HepG2 (cell line): ENCODE results near the gene IL17F. TPM values are rescaled to one million over a fixed set of nuclear protein-coding genes. Genes with fewer than 3 reads are reported as not detected.

Experiments
- ATAC-seq: fragments of 200-7000 bp; cut with Tn5 transposase; 3 replicates; pipeline ENCODE4 v1.9.1; 2020; ENCODE audit warnings: mild to moderate bottlenecking, moderate library complexity
- BruUV-seq: library from RNA; stranded (reverse); fragments of 400-500 nt; replicated peaks from 2 replicates; lab custom pipeline; 2021; lab: Mats Ljungman, UMichigan
- CTCF ChIA-PET: fragments of 300-600 bp; formaldehyde crosslinking; extraction: SDS; loops from one replicate; lab custom pipeline; 2021; ENCODE audit warnings: low total read pairs, inconsistent platforms, low intra/inter-chr PET ratio; lab: Yijun Ruan, JAX
- POLR2A ChIA-PET: fragments of 350-600 bp; sonication (Branson Sonifier 250); formaldehyde crosslinking; loops from one replicate; lab custom pipeline; 2020; ENCODE audit warnings: antibody characterized with exemption, inconsistent platforms; lab: Yijun Ruan, JAX
- DNase-seq: peaks from one replicate; pipeline ENCODE4 v3.0.0-alpha.2; 2015; ENCODE audit warnings: low spot score
- FAIRE-seq: peaks from 3 replicates; lab custom pipeline; 2011; peaks lifted over from hg19 to GRCh38; lab: Jason Lieb, UNC
- H2AFZ ChIP-seq: one replicate; pipeline ENCODE4 v1.6.1; 2011; ENCODE audit warnings: low read length, inconsistent platforms
- H3K27ac ChIP-seq: fragments of 300-600 bp; 3 replicates; pipeline ENCODE4 v1.8.0; 2011; ENCODE audit warnings: mixed run types, mild to moderate bottlenecking, mixed read lengths, low read length, inconsistent platforms; ENCODE audit not compliant: insufficient read depth; ENCODE audit errors: extremely low read length
- H3K27me3 ChIP-seq, 2 experiments: fragments of 200-600 bp in 1 of 2; 2 replicates in 1 of 2; 3 replicates in 1 of 2; pipeline versions ENCODE4 v1.6.0 to v1.8.0; 2011; ENCODE audit warnings: low read length in 2 of 2, mild to moderate bottlenecking in 2 of 2, moderate library complexity in 2 of 2, inconsistent platforms in 1 of 2; ENCODE audit not compliant: insufficient read depth in 2 of 2, control insufficient read depth in 1 of 2
- H3K36me3 ChIP-seq, 2 experiments: fragments of 200-600 bp in 1 of 2; replicated peaks in 1 of 2; 2 replicates in 1 of 2; 3 replicates in 1 of 2; pipeline versions ENCODE4 v1.5.1 to v1.8.0; 2011; ENCODE audit warnings: low read length in 2 of 2, inconsistent platforms in 1 of 2; ENCODE audit not compliant: insufficient read depth in 2 of 2, control insufficient read depth in 1 of 2
- H3K4me1 ChIP-seq: 2 replicates; pipeline ENCODE4 v1.5.1; 2012; ENCODE audit warnings: low read length, inconsistent platforms; ENCODE audit not compliant: insufficient read depth
- H3K4me2 ChIP-seq: 2 replicates; pipeline ENCODE4 v1.6.0; 2011; ENCODE audit warnings: low read depth, low read length, inconsistent platforms
- H3K4me3 ChIP-seq, 3 experiments: fragments of 200-600 bp in 1 of 3; sonication (generic), shearing (Covaris generic) in 1 of 3; replicated peaks in 1 of 3; 2 replicates each; pipeline ENCODE4 v1.5.1; 2011 to 2016; ENCODE audit warnings: low read length in 3 of 3, inconsistent platforms in 2 of 3, low read depth in 2 of 3, mild to moderate bottlenecking in 2 of 3, control low read depth in 1 of 3, mixed read lengths in 1 of 3; ENCODE audit not compliant: insufficient read depth in 1 of 3
- H3K79me2 ChIP-seq: one replicate; pipeline ENCODE4 v1.6.1; 2011; ENCODE audit warnings: low read length, inconsistent platforms; ENCODE audit not compliant: insufficient read depth
- H3K9ac ChIP-seq: 2 replicates; pipeline ENCODE4 v1.6.0; 2011; ENCODE audit warnings: mild to moderate bottlenecking, low read depth, low read length, inconsistent platforms; ENCODE audit not compliant: insufficient read depth
- H3K9me3 ChIP-seq: 2 replicates; pipeline ENCODE4 v1.5.1; 2012; ENCODE audit warnings: mild to moderate bottlenecking, low read length
- H4K20me1 ChIP-seq: 2 replicates; pipeline ENCODE4 v1.6.0; 2011; ENCODE audit warnings: inconsistent platforms, mild to moderate bottlenecking, low read length, moderate library complexity; ENCODE audit not compliant: insufficient read depth
- CBFB ChIP-seq: sonication (generic); formaldehyde crosslinking; IDR thresholded peaks from 2 replicates; pipeline ENCODE4 v1.4.0; 2020; ENCODE audit warnings: missing genetic modification reagents
- CBX1 ChIP-seq: IDR thresholded peaks from one replicate; pipeline ENCODE4 v1.6.1; 2016; ENCODE audit warnings: antibody characterized with exemption, low read depth
- FOXA1 ChIP-seq, 2 experiments: fragments of 450-650 bp in 1 of 2; sonication (generic) in 1 of 2; formaldehyde crosslinking in 1 of 2; IDR thresholded peaks; 2 replicates each; pipeline versions ENCODE4 v1.4.0 to v1.6.1; 2016 to 2020; ENCODE audit warnings: missing genetic modification reagents in 1 of 2
- GFI1 ChIP-seq: sonication (generic); formaldehyde crosslinking; IDR thresholded peaks from 2 replicates; pipeline ENCODE4 v1.5.0; 2020; ENCODE audit warnings: missing genetic modification reagents, mild to moderate bottlenecking, borderline replicate concordance
- HMG20B ChIP-seq: conservative IDR thresholded peaks from 2 replicates; pipeline ENCODE4 v1.6.1; 2016; ENCODE audit warnings: missing genetic modification reagents, missing compliant biosample characterization
- ISL2 ChIP-seq: sonication (generic); formaldehyde crosslinking; IDR thresholded peaks from 2 replicates; pipeline ENCODE4 v1.5.0; 2020; ENCODE audit warnings: missing genetic modification reagents
- KDM3A ChIP-seq: IDR thresholded peaks from 2 replicates; pipeline ENCODE4 v1.6.1; 2018; ENCODE audit warnings: low read depth, missing compliant biosample characterization
- MED1 ChIP-seq: sonication (generic); formaldehyde crosslinking; IDR thresholded peaks from 2 replicates; pipeline ENCODE4 v1.4.0; 2020; ENCODE audit warnings: missing genetic modification reagents
- SMC3 ChIP-seq: IDR thresholded peaks from 2 replicates; pipeline ENCODE4 v1.6.1; 2011; ENCODE audit warnings: low read length, improper control_type of control experiment
- TMF1 ChIP-seq: sonication (generic); formaldehyde crosslinking; IDR thresholded peaks from 2 replicates; pipeline ENCODE4 v1.8.1; 2022; ENCODE audit warnings: low read depth, missing genetic modification reagents
- U2AF1 ChIP-seq: fragments of 200-400 bp; formaldehyde crosslinking; optimal IDR thresholded peaks from 2 replicates; pipeline ENCODE3; 2017; ENCODE audit warnings: mild to moderate bottlenecking, low read depth, low read length
- ZC3H4 ChIP-seq: sonication (generic); formaldehyde crosslinking; IDR thresholded peaks from 2 replicates; pipeline ENCODE4 v1.4.0; 2020; ENCODE audit warnings: missing genetic modification reagents, borderline replicate concordance
- ZFP1 ChIP-seq: IDR thresholded peaks from 2 replicates; pipeline ENCODE4 v1.6.1; 2016
- ZNF30 ChIP-seq: sonication (generic); formaldehyde crosslinking; IDR thresholded peaks from 2 replicates; pipeline ENCODE4 v1.5.0; 2020; ENCODE audit warnings: mild to moderate bottlenecking, missing genetic modification reagents
- ZNF709 ChIP-seq: sonication (generic); formaldehyde crosslinking; IDR thresholded peaks from 2 replicates; pipeline ENCODE4 v1.5.0; 2020; ENCODE audit warnings: mild to moderate bottlenecking, missing genetic modification reagents
- ZNF713 ChIP-seq: sonication (generic); formaldehyde crosslinking; IDR thresholded peaks from 2 replicates; pipeline ENCODE4 v1.4.0; 2020; ENCODE audit warnings: mild to moderate bottlenecking, missing genetic modification reagents
- ZNF773 ChIP-seq: sonication (generic); formaldehyde crosslinking; IDR thresholded peaks from 2 replicates; pipeline ENCODE4 v1.4.0; 2020; ENCODE audit warnings: missing genetic modification reagents, borderline replicate concordance
- WGBS: methylation state at CpG from one replicate; pipeline ENCODE4 v1.1.6; 2017; ENCODE audit warnings: low lambda C conversion rate; 5-methylcytosine and 5-hydroxymethylcytosine counted together
- in situ Hi-C: cut with HindIII; loops from 2 replicates; pipeline ENCODE4 v1.10.0; 2017; ENCODE audit warnings: low pct_unique_long_range_greater_than_20kb; ENCODE audit not compliant: extremely low pct_ligation_motif_present
- intact Hi-C: fragments of 100-400 bp; cut with micrococcal nuclease; formaldehyde crosslinking; loops from one replicate; pipeline ENCODE4 v1.10.0; 2022; ENCODE audit not compliant: unreplicated experiment
- polyA plus RNA-seq, 8 experiments: library from polyadenylated mRNA; depleted of rRNA in 3 of 8; stranded (reverse) in 7 of 8; unstranded in 1 of 8; fragments of >200 nt; fragmentation: Illumina TruSeq in 4 of 8; extraction: Trizol in 4 of 8; gene quantifications; 2 replicates each; pipeline versions ENCODE4 v1.2.1 to v1.2.3, GENCODE V29; 2011 to 2016; ENCODE audit warnings: low read depth in 4 of 8, missing spikeins in 1 of 8, mixed read lengths in 1 of 8; ENCODE audit not compliant: insufficient read depth in 1 of 8
- total RNA-seq, 5 experiments: library from RNA; depleted of rRNA; stranded (reverse); fragments of >200 nt; fragmentation: Illumina TruSeq; extraction: Trizol; gene quantifications; 2 replicates each; pipeline ENCODE4 v1.2.3, GENCODE V29; 2016; ENCODE audit warnings: low read depth in 1 of 5
- TF ChIP-seq, protein P1 (sequence below): sonication (generic); formaldehyde crosslinking; IDR thresholded peaks from 2 replicates; pipeline ENCODE4 v1.8.0; 2023; ENCODE audit warnings: mild to moderate bottlenecking, missing genetic modification reagents
- TF ChIP-seq, protein P2 (sequence below): IDR thresholded peaks from 2 replicates; pipeline ENCODE4 v1.6.1; 2016; ENCODE audit warnings: low read depth, control low read depth
- TF ChIP-seq, protein P3 (sequence below): sonication (generic); formaldehyde crosslinking; IDR thresholded peaks from 2 replicates; pipeline ENCODE4 v1.8.1; 2023; ENCODE audit warnings: mild to moderate bottlenecking, missing genetic modification reagents
- TF ChIP-seq, protein P4 (sequence below): IDR thresholded peaks from 2 replicates; pipeline ENCODE4 v1.6.1; 2018; ENCODE audit warnings: missing genetic modification reagents

Gene IL17F
- total and polyA plus RNA-seq, 2 of the 13 experiments (the other 11 are each of a cell fraction or from before 2014, with no cell fraction given) = not detected

DNA sequence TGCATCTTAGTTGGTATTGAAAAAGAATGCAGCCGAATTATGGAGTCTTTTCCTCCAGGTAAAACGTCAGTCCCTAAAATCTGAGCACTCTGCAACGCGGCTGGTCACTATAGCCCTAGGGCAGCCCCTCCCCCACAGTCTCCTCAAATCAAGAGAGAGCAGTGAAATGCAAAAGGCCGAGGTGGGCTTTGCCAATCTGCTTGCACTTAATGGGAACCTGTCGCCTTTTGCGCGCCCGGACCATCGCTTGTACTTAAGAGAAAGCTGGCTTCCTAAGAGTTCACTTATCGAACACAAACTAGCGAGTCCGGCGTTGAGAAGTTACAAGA lies 39.8 kb upstream of the IL17F start:
- no peaks in the 10 kb centered on the region; the same call in 1 of the 2 replicates for H4K20me1 ChIP-seq
- no peaks in the 10 kb centered on the region; a peak in 1 of 5 replicates for H3K27me3 ChIP-seq
- ChIA-PET POLR2A (interaction anchor here (0.7 to 2.7 kb wide), 9 partner anchors 12 to 121 kb away, joined by 3 to 18 read pairs (median 8); partner anchors contain the start of gene PAQR8), CTCF (interaction anchor here (1.4 kb wide), 1 partner anchor 116 kb away, joined by 11 read pairs; no protein-coding TSS in a partner anchor)
- in situ Hi-C loops (loop anchor here (10.0 kb wide), 1 partner anchor 381 kb away; no protein-coding TSS in a partner anchor), intact Hi-C loops (loop anchor here (1.0 to 10.0 kb wide), 6 partner anchors 68 to 711 kb away; partner anchors contain the start of genes GSTA4 and PAQR8)
- H2AFZ ChIP-seq = no peak overlapping the region
- no peaks in the 10 kb centered on the region for H3K9me3 ChIP-seq
- peak; percentile 67 for DNase-seq
- WGBS = under 1% methylated on average over 13 of the region's 14 CpGs
- TSS peak; percentile 68 for BruUV-seq
- H3K27ac ChIP-seq = peak overlapping the region; percentile 86
- H3K4me3 ChIP-seq = peak overlapping the region; percentile 80 to 94 (median 90)
- peak overlapping the region; percentile 94 for H3K4me2 ChIP-seq
- peaks cover 17 to 38% of the 10 kb centered on the region in 2 experiments for H3K36me3 ChIP-seq
- peak; percentile 36 for ATAC-seq
- H3K9ac ChIP-seq = peak overlapping the region; percentile 86
- H3K79me2 ChIP-seq = peaks cover 53% of the 10 kb centered on the region
- FAIRE-seq = no peak
- peaks cover 73% of the 10 kb centered on the region for H3K4me1 ChIP-seq
- TF ChIP-seq GFI1 (CRISPR knock-in tag) (peak; percentile 21; the same call in 1 of the 2 replicates), TMF1 (peak; percentile 39; the same call in 1 of the 2 replicates), KDM3A (CRISPR knock-in tag) (0 out of 2 replicates have a peak, but pooled peaks have one; percentile 30), HMG20B (CRISPR knock-in tag) (0 out of 2 replicates have a peak, but pooled peaks have one; percentile 5), ZFP1 (CRISPR knock-in tag) (0 out of 2 replicates have a peak, but pooled peaks have one; percentile 12), SMC3 (no peak), U2AF1 (no peak), ZNF773 (CRISPR knock-in tag) (0 out of 2 replicates have a peak, but pooled peaks have one; percentile 20), ZNF30 (CRISPR knock-in tag) (peak; percentile 54; the same call in 1 of the 2 replicates), ISL2 (CRISPR knock-in tag) (no peak), MED1 (no peak), ZNF713 (no peak), CBFB (CRISPR knock-in tag) (0 out of 2 replicates have a peak, but pooled peaks have one; percentile 7), ZC3H4 (CRISPR knock-in tag) (0 out of 2 replicates have a peak, but pooled peaks have one; percentile 28), FOXA1 (IDR thresholded peaks at IDR 0.05) (no peak), FOXA1 (CRISPR knock-in tag; IDR thresholded peaks at IDR 0.05) (no peak), CBX1 (no peak), ZNF709 (CRISPR knock-in tag) (0 out of 2 replicates have a peak, but pooled peaks have one; percentile 13)
- TF ChIP-seq, protein P1, sequence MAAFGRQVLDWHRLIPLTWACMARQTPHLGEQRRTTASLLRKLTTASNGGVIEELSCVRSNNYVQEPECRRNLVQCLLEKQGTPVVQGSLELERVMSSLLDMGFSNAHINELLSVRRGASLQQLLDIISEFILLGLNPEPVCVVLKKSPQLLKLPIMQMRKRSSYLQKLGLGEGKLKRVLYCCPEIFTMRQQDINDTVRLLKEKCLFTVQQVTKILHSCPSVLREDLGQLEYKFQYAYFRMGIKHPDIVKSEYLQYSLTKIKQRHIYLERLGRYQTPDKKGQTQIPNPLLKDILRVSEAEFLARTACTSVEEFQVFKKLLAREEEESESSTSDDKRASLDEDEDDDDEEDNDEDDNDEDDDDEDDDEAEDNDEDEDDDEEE = 0 out of 2 replicates have a peak, but pooled peaks have one; percentile 86
- TF ChIP-seq, protein P2, sequence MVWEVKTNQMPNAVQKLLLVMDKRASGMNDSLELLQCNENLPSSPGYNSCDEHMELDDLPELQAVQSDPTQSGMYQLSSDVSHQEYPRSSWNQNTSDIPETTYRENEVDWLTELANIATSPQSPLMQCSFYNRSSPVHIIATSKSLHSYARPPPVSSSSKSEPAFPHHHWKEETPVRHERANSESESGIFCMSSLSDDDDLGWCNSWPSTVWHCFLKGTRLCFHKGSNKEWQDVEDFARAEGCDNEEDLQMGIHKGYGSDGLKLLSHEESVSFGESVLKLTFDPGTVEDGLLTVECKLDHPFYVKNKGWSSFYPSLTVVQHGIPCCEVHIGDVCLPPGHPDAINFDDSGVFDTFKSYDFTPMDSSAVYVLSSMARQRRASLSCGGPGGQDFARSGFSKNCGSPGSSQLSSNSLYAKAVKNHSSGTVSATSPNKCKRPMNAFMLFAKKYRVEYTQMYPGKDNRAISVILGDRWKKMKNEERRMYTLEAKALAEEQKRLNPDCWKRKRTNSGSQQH (CRISPR knock-in tag) = no peak; the same call in 1 of the 2 replicates
- TF ChIP-seq, protein P3, sequence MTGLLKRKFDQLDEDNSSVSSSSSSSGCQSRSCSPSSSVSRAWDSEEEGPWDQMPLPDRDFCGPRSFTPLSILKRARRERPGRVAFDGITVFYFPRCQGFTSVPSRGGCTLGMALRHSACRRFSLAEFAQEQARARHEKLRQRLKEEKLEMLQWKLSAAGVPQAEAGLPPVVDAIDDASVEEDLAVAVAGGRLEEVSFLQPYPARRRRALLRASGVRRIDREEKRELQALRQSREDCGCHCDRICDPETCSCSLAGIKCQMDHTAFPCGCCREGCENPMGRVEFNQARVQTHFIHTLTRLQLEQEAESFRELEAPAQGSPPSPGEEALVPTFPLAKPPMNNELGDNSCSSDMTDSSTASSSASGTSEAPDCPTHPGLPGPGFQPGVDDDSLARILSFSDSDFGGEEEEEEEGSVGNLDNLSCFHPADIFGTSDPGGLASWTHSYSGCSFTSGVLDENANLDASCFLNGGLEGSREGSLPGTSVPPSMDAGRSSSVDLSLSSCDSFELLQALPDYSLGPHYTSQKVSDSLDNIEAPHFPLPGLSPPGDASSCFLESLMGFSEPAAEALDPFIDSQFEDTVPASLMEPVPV (CRISPR knock-in tag) = no peak
- TF ChIP-seq, protein P4, sequence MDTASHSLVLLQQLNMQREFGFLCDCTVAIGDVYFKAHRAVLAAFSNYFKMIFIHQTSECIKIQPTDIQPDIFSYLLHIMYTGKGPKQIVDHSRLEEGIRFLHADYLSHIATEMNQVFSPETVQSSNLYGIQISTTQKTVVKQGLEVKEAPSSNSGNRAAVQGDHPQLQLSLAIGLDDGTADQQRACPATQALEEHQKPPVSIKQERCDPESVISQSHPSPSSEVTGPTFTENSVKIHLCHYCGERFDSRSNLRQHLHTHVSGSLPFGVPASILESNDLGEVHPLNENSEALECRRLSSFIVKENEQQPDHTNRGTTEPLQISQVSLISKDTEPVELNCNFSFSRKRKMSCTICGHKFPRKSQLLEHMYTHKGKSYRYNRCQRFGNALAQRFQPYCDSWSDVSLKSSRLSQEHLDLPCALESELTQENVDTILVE = 0 out of 2 replicates have a peak, but pooled peaks have one; percentile 3
